Stimulated activated CD4-positive, alpha-beta T cell treated with anti-CD3 and anti-CD28 coated beads, Interleukin-15, amount 100 ng/mL, for 1 hour (primary cell): ENCODE measurements around the gene WFDC2.
A peak's percentile ranks its signal among the peaks of the same experiment; 100 is the strongest.
"Not testable (repeated sequence)": the region's sequence is repeated elsewhere in the genome, so short reads cannot be mapped to it uniquely, and the experiment has no call there.

ENCODE experiments used
- DNase-seq, 2 donors: peaks; one replicate each; pipeline ENCODE4 v3.0.0-alpha.2; 2020; ENCODE audit warnings: low read depth in 1 of 2, low spot score in 1 of 2

Gene WFDC2

DNA sequence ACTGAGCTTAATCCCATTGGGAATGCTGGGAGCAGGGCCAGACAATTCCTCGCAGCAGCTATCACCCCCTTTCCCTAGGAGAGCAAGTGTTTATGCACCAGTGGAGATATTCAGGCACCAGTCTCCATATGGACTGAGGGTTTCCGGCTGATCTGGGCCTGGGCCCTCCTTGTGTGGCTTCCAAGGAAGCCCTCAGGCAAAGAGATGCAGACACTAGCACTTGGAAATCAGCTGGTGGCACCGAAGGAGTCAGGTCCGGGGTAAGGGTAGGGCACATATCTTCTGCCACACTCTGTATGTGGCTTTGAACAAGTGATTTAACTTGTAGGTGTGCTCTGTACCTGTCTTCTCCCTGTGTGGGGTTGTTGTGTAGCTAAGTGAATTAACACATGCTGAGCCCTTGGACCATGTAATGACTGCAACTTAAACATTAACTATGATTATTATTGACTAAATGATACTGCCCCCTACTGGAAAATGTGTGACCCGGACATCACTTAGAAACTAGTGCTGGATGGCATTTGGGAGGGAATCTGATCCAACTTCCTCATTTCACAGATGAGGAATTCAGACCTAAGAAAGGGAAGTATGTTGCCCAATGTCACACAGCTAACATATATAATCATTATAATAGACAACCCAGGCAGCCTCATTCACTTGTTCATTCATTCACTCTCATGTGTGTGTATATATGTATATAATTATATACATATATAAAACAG is 19.3 kb upstream of the WFDC2 start:
- no peak for DNase-seq

DNA sequence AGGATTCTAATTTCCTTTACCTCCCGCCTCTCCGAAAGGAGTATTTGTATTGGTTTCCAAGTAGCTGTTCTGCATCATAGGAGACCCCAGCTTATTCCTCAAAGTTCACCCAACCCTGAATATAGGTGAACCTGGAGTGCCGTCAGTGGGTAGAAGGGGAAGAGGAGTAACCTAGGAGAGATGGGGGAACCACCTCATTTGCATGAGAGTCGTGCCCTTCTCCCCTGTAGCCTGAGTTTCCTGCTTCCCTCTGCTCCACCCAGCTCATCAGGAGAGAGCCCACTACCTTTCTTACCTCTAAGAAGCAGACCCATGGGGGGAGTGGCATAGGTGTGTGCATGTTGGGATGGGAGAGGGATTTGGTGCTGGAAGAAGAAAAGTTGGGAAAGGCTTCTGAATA is 17.3 kb upstream of the WFDC2 start:
- no peak for DNase-seq

DNA sequence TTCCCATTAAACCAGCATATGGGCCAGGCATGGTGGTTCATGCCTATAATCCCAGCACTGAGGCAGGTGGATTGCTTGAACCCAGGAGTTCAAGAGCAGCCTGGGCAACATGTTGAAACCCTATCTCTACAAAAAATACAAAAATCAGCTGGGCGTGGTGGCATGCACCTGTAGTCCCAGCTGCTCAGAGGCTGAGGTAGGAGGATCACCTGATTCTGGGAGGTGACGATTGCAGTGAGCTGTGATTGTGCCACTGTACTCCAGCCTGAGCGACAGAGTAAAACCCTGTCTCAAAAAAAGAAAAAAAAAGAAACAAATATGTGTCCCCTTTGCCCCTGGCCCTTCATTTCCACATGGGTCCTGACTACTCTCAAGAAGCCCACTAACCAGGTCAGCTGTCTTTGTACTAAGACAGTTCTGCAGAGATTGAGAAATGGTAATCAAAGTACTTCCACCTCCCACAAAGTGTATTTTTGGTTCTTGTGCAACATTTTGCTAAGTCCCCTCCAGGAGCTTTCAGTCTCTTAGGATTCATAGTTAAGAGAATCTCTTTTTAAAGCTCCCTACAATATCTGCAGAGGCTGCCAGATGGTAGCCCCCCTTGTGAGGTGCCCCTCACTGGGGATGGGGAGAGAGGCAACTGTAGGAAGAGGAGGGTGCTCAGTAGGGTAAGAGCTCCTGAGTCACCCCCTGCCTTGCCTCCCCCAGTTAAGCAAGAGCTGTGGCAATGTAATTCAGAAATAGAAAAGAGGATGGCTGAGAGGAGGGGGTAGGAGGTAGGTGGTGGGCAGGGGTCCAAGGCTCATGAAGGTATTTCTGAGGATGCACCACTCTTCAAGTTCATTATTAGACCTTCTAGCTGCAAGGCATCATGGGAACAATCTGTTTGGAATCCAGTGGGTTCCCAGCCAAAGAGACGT is 16.5 kb upstream of the WFDC2 start:
- no peak for DNase-seq

DNA sequence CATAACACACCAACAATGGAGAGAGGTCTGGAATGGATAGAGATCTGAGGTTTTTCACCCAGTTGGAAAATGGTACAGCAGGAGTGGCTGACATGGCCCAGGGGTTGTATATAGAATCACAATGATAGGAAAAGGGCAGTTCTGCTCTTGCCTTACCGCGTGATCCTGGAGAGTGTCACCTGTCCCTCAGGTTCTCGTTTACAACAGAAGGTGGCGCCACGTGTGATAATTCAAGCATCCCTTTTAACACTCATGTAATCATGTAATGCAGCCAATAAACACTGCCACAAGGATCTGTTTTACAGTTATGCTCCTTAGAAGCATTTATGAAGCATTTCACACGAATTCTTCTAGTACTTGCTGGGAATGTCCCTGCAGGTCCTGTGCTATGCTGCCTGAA is 12.9 kb upstream of the WFDC2 start:
- DNase-seq, result no peak

DNA sequence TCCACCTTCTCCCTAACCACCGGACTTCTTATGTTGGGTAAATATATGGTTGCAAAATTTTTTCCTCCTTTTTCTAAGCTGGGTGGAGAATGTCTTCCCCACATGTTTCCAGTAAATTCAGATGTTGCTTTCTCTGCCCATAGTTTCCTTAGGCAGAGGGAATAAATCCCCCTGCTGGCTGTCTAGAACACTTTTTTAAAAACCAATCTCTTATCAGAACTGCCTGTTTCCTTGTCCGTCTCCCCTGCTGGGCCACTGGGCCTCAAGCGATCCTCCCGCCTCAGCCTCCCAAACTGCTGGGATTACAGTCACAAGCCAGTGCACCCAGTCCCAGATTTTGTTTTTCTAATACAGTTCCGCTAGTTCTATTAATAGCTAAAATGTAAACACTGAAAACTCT is 9.9 kb upstream of the WFDC2 start:
- no peak for DNase-seq

DNA sequence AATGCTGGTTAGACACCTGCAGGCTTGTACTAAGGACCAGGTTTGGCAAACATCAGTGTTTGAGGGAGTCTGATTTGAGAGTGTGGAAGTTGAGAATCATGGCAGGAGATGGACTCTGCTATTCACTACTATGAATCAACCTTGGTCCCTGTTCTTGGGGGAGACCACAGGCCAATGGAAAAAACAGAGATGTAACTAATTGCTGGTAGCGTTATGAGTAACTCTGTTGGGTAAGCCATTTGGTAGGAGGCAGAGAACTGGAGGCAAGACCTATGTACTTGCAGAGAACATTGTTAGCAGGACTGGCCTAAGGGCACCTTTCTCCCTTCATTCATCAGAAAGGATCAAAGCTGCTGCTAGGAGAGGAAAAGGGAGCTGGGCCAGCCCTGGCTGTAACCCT is 8.3 kb upstream of the WFDC2 start:
- DNase-seq, result no peak

DNA sequence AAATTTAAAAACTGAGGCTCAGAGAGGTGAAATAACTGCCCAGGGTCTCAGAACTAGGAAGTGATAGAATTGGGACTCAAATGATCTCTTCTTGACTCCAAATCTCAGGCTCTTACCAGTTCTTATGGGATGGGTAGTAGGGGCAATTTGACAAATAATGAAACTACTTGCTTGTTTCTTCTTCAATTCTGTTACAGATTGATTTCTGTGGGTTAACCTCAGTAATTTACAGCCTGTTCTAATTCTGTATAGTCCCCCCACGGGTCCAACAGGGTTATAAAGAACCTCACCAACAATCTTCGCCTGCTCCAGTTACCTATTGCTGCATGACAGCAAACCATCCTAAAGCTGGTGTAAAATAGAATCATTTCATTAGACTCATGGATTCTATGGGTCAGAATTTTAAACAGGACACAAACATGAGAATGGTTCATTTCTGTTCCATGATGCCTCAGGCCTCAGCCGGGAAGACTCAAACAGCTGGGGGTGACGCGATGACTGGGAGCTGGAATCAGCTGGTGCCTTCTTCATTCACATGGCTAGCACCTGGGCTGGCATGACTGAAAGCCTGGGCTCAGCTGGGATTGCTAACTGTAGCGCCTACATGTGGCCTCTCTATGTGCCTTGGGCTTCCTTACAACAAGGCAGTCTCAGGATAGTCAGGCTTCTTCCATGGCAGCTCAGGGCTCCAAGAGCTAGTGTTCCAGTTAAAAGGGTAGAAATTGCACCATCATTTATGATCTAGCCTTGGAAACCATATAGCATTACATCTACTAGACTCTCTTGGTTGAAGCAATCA is 6.6 kb upstream of the WFDC2 start:
- DNase-seq, result no peak

DNA sequence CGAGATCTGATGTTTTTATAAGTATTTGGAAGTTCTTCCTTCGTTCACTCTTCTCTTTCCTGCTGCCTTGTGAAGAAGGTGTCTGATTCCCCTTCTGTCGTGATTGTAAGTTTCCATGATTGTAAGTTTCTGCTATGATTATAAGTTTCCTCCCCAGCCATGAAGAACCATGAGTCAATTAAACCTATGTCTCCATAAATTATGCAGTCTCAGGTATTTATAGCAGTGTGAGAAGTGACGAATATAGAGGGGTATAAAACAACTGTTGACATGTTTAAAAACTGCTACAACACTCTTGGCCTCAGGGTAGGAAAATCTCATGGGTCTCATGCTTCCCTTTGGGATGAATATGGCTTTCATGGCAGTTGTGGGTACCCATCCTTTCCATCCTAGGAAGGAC is 5.8 kb upstream of the WFDC2 start:
- DNase-seq, result no peak

DNA sequence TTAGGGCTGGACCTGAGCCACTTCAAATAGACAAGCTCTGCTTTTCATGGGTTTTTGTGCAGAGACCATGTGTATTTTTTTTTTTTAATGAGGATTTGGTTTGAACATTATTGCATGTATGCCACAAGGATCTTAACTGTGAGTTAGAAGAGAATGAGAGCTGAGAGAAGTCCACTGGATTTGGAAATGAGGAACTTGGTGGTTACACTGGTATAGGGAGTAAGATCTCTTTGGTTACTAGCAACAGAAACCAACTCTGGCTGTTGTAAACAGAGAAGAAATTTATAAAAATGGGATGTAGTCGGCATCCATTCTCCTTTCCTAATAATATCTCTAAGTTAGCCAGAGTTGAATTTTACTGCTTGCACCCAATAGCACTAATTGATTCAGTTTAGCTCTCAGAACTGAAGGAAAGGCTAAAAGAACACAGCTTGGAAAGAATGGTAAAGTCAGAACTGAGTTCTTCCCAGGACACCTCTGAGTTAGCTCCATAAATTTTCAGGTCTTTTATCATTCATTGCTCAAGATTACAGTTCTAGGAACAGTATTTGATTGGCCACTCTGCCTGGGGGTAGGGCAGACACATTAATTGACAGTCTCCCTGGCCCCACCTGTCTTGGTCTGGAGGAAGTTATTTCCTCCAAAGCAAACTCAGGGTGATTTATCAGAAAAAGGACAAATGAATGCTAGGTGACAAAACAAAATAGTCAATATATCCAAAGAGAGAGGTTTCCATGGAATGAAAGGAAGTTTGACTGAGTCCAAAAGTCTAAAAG is 3.9 kb upstream of the WFDC2 start:
- no peak for DNase-seq

DNA sequence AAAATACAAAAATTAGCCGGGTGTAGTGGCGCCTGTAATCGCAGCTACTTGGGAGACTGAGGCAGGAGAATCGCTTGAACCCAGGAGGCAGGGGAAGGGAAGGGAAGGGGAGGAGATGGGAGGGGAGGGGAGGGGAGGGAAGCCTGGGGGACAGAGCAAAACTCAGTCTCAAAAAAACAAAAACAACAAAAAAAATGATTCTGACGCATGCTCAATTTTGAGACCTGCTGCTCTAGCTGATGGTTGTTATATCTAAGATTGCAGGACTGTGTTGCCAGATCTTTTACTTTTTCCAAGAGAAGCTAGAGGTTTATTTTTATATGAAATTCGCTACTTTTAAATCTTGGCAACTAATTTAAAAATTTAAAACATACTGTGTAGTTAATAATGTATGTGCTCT is 2.4 kb upstream of the WFDC2 start:
- no peak for DNase-seq

DNA sequence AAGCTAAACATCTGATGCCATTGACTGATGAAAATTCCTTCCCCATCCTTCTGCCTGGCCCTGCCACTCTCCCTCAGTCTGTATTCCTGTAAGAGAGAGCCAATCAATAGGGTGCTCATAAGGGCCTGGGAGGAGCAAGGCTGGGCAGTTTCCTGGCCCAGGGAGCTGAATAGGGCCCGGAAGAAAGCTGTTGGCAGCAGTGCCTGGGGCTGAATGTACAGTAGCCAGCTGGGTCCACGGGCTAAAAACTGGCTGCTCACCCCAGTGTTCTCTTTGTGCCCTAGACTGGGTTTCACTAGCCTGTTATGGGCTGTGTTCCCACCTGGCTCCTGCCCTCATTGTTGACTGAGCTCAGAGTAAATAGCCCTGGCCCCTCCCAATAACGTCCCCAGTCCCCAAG is 1.7 kb upstream of the WFDC2 start:
- no peak for DNase-seq

DNA sequence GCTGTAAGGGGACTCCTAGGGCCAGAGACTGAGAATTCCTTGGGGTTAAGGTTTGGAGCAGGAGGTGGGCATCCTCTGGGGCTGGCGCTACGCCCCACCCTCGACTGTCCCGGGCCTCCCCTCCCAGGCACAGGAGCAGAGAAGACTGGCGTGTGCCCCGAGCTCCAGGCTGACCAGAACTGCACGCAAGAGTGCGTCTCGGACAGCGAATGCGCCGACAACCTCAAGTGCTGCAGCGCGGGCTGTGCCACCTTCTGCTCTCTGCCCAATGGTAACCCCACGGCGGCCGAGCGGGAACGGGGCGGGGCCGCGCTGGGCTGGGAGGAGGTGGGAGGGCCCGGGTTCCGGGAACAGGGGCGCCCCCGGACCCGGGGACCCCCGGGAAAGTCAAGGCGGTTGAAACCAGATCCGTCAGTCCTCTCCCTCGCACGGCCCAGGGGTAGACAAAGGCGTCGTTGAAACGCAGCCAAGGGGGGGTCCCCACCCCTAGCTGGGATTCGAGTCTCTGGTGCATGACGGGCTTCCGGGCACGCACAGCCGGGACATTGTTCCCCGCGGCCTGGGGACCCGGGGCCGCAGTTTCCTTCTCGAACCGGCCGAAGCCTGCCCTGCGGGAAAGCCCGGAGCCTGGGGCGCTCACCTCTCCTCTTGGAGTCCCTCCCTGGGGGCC is 844 bp downstream of the WFDC2 start:
- peak in 1 of 2 donors; percentile 5 for DNase-seq

DNA sequence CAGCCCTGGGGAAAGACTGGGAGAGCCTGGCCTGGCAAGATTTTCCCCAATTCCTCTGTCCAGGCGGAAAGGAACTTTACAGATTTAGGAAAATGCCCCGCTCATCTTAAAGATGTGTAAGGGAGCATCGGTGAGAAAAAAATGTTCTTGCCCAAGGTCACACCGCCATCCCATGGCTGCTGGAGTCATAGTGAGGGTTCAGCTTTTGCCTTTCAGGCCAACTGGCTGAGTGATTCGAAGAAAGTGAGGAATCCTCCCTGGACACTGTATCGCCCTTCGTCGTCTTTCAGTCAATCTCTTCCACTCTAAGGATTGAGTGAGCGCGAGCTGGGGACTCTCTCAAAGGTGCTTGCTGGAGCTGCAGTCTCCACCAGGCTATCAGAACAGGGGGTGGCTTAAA is 1.4 kb downstream of the WFDC2 start:
- DNase-seq, result no peak

DNA sequence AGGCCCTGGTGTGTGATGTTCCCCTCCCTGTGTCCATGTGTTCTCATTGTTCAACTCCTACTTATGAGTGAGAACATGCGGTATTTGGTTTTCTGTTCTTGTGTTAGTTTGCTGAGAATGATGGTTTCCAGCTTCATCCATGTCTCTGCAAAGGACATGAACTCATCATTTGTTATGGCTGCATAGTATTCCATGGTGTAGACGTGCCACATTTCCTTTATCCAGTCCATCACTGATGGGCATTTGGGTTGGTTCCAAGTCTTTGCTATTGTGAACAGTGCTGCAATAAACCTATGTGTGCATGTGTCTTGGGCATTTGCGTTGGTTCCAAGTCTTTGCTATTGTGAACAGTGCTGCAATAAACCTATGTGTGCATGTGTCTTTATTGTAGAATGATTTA is 2.7 kb downstream of the WFDC2 start:
- DNase-seq, result not testable (repeated sequence)

DNA sequence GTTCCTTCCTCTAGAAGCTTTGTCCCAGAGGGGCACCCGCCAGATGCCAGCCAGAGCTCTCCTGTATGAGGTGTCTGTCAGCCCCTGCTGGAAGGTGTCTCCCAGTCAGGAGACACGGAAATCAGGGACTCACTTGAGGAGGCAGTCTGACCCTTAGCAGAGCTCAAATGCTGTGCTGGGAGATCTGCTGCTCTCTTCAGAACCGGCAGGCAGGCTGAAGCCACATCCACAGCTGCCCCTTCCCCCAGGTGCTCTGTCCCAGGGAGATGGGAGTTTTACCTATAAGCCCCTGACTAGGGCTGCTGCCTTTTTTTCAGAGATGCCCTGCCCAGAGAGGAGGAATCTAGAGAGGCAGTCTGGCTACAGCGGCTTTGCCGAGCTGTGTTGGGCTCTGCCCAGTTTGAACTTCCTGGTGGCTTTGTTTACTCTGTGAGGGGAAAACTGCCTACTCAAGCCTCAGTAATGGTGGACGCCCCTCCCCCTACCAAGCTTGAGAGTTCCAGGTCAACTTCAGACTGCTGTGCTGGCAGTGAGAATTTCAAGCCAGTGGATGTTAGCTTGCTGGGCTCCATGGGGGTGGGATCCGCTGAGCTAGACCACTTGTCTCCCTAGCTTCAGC is 8.1 kb downstream of the WFDC2 start:
- DNase-seq, result not testable (repeated sequence)

DNA sequence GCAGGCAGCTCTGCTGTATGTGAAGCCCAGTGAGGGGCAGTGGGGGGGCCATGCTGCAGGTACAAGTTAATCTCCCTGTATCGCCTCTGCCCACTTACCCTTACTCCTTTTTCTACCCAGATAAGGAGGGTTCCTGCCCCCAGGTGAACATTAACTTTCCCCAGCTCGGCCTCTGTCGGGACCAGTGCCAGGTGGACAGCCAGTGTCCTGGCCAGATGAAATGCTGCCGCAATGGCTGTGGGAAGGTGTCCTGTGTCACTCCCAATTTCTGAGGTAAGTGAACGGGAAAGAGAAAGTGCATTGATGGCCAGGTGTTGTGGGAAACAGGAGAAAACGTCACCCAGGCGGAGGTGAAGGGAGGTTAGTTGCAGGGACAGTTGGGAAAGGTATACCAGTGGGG is 10.3 kb downstream of the WFDC2 start:
- no peak for DNase-seq

DNA sequence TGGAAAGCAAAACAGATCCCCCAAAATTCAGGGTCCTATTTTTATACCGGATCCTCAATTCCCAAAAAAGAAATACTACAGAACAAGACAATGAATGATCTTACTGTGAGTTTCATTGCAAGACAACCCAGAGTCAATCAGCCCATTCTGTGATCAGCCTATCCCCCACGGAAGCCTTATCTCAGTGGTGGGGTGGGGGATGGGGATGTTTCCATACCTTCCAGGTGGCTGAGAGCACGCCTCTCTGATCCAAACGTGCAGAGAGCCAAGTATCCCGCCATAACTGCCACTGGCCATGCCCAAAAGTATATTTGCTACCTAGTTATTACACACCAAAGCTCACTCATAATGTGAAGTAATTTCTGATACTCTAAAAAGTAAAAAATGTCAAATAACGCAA is 15.1 kb downstream of the WFDC2 start:
- DNase-seq, result no peak

DNA sequence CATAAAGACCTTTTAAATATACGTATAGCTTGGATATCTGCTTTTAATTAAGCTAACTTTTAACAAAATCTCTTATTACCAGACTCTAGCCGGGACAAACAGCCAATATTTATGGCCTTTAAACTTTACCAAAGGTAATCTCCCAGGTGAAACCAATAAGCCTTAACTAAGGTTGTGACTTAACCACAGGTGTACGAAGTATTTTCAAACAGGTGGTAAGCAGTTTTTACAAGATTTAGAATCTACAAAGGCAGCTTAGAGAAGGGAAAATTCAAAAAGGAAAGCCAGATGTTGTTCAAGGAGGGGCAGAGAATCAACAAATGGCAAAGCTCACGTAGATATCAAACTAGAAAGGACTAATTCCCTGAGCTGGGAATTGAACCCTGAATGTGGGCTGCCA is 15.8 kb downstream of the WFDC2 start:
- DNase-seq, result no peak

DNA sequence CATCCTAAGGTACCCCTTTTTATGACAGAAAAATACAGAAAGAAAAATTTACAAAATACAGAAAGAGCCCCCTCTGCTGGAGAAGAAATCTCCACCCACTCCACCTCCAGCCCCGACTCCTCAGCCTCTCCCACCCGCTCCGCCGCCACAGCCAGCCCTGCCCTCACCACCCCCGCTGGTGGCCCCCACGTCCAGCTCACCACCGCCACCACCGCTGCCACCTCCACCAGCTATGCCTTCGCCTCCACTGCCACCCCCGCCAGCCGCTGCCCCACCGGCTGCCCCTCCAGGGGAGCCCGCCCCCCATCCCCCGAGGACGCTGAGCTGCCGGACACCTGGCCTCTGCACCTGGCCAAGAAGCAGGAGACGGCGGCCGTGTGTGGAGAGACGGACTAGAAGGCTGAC is 17.7 kb downstream of the WFDC2 start:
- no peak for DNase-seq

DNA sequence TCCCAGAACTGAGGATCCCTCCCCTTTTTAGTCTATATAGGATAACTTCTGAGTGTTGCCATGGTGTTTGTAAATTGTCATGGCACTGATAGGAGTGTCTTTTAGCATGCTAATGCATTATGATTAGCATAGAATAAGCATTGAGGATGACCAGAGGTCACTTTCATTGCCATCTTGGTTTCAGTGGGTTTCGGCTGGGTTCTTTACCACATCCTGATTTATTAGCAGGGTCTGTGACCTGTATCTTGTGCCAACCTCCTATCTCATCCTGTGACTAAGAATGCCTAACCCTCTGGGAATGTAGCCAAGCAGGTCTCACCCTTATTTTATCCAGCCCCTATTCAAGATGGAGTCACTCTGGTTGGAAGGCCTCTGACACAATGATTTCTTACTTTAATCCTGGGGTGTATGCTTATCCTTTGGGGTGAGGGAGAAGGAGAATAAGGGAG is 19.6 kb downstream of the WFDC2 start:
- no peak for DNase-seq
